ENCODE results near the gene OR12D2.

OR12D2 gene

DNA sequence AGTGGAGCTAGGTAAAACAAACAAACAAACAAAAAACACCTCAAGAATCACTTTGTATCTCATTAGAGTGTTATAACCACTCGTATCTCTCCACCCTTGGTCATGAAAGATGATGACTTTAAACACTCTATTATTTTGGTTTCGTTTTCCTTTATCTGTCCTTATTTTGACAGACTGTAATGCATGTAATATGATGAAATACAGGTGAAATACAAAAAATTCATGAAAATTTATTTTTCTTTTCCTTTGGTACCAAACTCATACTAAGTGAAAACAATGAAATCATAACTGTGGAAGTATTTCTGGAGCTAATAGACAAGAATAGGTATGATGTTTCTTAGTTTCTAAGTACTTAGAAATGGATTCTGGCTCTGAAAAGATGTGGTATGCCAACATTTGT is 4.1 kb downstream of the OR12D2 start:
- no peaks in the 10 kb centered on the region for H3K9me3 ChIP-seq (ENCODE audit: control insufficient read depth, insufficient read depth, low read depth, low read length)
- H3K36me3 ChIP-seq (ENCODE audit: control insufficient read depth in 2 of 2, insufficient read depth in 1 of 2, low read length in 2 of 2), result no peaks in the 10 kb centered on the region
- ChIA-PET CTCF (interaction anchor here (0.8 to 1.2 kb wide), 3 partner anchors 15 to 254 kb away, joined by 5 to 7 read pairs (median 6); partner anchors contain the start of gene OR12D1), POLR2A (no interaction called here)
- no peak for TF ChIP-seq ZNF214 (tag by site-specific recombination; IDR thresholded peaks at IDR 0.05; ENCODE audit: borderline replicate concordance)
- TF ChIP-seq BCL11B (tag by site-specific recombination; IDR thresholded peaks at IDR 0.05; ENCODE audit: low read depth), result no peak
- TF ChIP-seq, protein P1, sequence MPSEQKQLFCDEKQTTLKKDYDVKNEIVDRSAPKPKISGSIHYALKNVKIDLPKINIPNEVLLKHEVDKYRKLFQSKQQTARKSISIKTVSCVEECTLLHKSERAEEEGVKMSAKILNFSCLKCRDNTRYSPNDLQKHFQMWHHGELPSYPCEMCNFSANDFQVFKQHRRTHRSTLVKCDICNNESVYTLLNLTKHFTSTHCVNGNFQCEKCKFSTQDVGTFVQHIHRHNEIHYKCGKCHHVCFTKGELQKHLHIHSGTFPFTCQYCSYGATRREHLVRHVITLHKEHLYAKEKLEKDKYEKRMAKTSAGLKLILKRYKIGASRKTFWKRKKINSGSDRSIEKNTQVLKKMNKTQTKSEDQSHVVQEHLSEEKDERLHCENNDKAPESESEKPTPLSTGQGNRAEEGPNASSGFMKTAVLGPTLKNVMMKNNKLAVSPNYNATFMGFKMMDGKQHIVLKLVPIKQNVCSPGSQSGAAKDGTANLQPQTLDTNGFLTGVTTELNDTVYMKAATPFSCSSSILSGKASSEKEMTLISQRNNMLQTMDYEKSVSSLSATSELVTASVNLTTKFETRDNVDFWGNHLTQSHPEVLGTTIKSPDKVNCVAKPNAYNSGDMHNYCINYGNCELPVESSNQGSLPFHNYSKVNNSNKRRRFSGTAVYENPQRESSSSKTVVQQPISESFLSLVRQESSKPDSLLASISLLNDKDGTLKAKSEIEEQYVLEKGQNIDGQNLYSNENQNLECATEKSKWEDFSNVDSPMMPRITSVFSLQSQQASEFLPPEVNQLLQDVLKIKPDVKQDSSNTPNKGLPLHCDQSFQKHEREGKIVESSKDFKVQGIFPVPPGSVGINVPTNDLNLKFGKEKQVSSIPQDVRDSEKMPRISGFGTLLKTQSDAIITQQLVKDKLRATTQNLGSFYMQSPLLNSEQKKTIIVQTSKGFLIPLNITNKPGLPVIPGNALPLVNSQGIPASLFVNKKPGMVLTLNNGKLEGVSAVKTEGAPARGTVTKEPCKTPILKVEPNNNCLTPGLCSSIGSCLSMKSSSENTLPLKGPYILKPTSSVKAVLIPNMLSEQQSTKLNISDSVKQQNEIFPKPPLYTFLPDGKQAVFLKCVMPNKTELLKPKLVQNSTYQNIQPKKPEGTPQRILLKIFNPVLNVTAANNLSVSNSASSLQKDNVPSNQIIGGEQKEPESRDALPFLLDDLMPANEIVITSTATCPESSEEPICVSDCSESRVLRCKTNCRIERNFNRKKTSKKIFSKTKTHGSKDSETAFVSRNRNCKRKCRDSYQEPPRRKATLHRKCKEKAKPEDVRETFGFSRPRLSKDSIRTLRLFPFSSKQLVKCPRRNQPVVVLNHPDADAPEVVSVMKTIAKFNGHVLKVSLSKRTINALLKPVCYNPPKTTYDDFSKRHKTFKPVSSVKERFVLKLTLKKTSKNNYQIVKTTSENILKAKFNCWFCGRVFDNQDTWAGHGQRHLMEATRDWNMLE (tag by site-specific recombination; conservative IDR thresholded peaks at IDR 0.05; ENCODE audit: low read depth), result no peak
- TF ChIP-seq ZFP69B (tag by site-specific recombination; IDR thresholded peaks at IDR 0.05), result no peak
- TF ChIP-seq SALL2 (tag by site-specific recombination; IDR thresholded peaks at IDR 0.05; ENCODE audit: borderline replicate concordance), result no peak
- no peak for TF ChIP-seq ZNF549 (tag by site-specific recombination; IDR thresholded peaks at IDR 0.05)
- no peak for TF ChIP-seq ZNF211 (tag by site-specific recombination; IDR thresholded peaks at IDR 0.05; ENCODE audit: low read depth)
- TF ChIP-seq, protein P2, sequence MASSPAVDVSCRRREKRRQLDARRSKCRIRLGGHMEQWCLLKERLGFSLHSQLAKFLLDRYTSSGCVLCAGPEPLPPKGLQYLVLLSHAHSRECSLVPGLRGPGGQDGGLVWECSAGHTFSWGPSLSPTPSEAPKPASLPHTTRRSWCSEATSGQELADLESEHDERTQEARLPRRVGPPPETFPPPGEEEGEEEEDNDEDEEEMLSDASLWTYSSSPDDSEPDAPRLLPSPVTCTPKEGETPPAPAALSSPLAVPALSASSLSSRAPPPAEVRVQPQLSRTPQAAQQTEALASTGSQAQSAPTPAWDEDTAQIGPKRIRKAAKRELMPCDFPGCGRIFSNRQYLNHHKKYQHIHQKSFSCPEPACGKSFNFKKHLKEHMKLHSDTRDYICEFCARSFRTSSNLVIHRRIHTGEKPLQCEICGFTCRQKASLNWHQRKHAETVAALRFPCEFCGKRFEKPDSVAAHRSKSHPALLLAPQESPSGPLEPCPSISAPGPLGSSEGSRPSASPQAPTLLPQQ (tag by site-specific recombination; IDR thresholded peaks at IDR 0.05), result no peak
- H3K4me3 ChIP-seq (ENCODE audit: low read depth, low read length), result no peak overlapping the region
- H3K4me1 ChIP-seq (ENCODE audit: control insufficient read depth, insufficient read depth, low read length), result no peaks in the 10 kb centered on the region
- H3K27ac ChIP-seq (ENCODE audit: extremely low read depth, low read depth, low read length), result no peak overlapping the region

DNA sequence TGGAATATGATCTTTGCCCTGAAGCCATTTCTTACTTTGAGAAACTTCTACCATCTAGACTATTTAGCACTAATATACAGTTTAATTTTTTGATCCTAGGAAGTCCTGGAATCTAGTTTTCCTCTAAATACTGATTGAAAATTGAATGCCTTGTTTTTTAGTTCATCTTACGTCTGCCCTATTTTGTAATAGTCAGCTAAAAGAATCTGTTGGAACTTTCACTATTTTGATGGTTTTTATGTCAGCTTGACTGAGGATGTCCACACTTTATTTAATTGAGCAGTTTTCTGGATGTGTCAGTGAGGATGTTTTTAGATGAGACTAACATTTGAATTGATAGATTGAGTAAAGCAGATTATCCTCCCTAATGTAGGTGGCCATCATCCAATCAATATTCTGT is 8.4 kb downstream of the OR12D2 start:
- Histone ChIP-seq H3K4me1 (ENCODE audit: control insufficient read depth, insufficient read depth, low read length) (no peaks in the 10 kb centered on the region), H3K4me3 (ENCODE audit: low read depth, low read length) (no peak overlapping the region), H3K9me3 (ENCODE audit: control insufficient read depth, insufficient read depth, low read depth, low read length) (no peaks in the 10 kb centered on the region), H3K27ac (ENCODE audit: extremely low read depth, low read depth, low read length) (no peak overlapping the region), H3K36me3 (ENCODE audit: control insufficient read depth in 2 of 2, insufficient read depth in 1 of 2, low read length in 2 of 2) (no peaks in the 10 kb centered on the region)
- TF ChIP-seq ZNF560 (tag by site-specific recombination; IDR thresholded peaks at IDR 0.05; ENCODE audit: borderline replicate concordance) (no peak), ZBTB20 (tag by site-specific recombination; IDR thresholded peaks at IDR 0.05) (no peak), ZNF404 (tag by site-specific recombination; IDR thresholded peaks at IDR 0.05) (no peak), HOXC10 (CRISPR knock-in tag; IDR thresholded peaks at IDR 0.05) (no peak)
- TF ChIP-seq, protein P3, sequence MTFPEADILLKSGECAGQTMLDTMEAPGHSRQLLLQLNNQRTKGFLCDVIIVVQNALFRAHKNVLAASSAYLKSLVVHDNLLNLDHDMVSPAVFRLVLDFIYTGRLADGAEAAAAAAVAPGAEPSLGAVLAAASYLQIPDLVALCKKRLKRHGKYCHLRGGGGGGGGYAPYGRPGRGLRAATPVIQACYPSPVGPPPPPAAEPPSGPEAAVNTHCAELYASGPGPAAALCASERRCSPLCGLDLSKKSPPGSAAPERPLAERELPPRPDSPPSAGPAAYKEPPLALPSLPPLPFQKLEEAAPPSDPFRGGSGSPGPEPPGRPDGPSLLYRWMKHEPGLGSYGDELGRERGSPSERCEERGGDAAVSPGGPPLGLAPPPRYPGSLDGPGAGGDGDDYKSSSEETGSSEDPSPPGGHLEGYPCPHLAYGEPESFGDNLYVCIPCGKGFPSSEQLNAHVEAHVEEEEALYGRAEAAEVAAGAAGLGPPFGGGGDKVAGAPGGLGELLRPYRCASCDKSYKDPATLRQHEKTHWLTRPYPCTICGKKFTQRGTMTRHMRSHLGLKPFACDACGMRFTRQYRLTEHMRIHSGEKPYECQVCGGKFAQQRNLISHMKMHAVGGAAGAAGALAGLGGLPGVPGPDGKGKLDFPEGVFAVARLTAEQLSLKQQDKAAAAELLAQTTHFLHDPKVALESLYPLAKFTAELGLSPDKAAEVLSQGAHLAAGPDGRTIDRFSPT (tag by site-specific recombination; IDR thresholded peaks at IDR 0.05), result no peak
- POLR2A ChIA-PET, result no interaction called here
- CTCF ChIA-PET, result no interaction called here

DNA sequence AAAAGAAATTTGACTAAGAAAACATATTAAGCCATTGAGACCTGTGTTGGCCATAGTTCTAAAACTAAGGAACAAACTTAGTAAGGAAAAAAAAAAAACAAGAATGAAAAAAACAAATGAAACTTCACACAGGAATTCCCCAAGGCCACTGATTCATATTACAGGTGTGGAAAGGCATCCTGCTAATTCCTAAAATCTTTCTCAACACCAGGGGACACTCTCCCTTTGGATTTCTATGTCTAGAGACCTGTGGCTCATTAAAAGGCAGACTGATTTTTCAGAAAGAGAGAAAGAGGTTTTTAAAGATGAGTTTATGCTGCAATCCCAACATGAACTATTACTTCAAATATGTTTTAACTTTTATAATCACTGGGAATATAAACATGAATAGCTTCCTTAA is 19.2 kb downstream of the OR12D2 start, which contains the start of gene OR12D1:
OR12D1 (plus strand) TSS at position 341 of the 400 bp plus-strand sequence.
- no peaks in the 10 kb centered on the region for H3K36me3 ChIP-seq (ENCODE audit: control insufficient read depth in 2 of 2, insufficient read depth in 1 of 2, low read length in 2 of 2)
- CTCF ChIA-PET, result interaction anchor here (0.6 to 4.0 kb wide), 20 partner anchors 9 to 342 kb away, joined by 3 to 36 read pairs (median 4); partner anchors contain the start of genes OR12D3 and OR2H2

More for the DNA sequence above, 19.2 kb downstream of the OR12D2 start, which contains the start of gene OR12D1:
- POLR2A ChIA-PET, result no interaction called here
- H3K4me3 ChIP-seq (ENCODE audit: low read depth, low read length), result no peak within 1 kb of the TSS
- no peaks in the 10 kb centered on the region; the same call in 1 of the 2 replicates for H3K9me3 ChIP-seq (ENCODE audit: control insufficient read depth, insufficient read depth, low read depth, low read length)
- peak; percentile 52; the same call in 1 of the 2 replicates for TF ChIP-seq SCRT2 (tag by site-specific recombination; IDR thresholded peaks at IDR 0.05)
- no peak for TF ChIP-seq ZBTB21 (tag by site-specific recombination; IDR thresholded peaks at IDR 0.05)
- no peak for TF ChIP-seq REPIN1 (tag by site-specific recombination; IDR thresholded peaks at IDR 0.05; ENCODE audit: low read depth)
- peak; percentile 88 for TF ChIP-seq SCRT1 (tag by site-specific recombination; IDR thresholded peaks at IDR 0.05; ENCODE audit: borderline replicate concordance)
- TF ChIP-seq ZNF654 (tag by site-specific recombination; IDR thresholded peaks at IDR 0.05; ENCODE audit: low read depth), result peak; percentile 16; the same call in 1 of the 2 replicates
- no peak within 1 kb of the TSS for H3K27ac ChIP-seq (ENCODE audit: extremely low read depth, low read depth, low read length)
- H3K4me1 ChIP-seq (ENCODE audit: control insufficient read depth, insufficient read depth, low read length), result no peaks in the 10 kb centered on the region

All from HEK293 (cell line).